ENCODE results near the gene UNC13D.

DNA sequence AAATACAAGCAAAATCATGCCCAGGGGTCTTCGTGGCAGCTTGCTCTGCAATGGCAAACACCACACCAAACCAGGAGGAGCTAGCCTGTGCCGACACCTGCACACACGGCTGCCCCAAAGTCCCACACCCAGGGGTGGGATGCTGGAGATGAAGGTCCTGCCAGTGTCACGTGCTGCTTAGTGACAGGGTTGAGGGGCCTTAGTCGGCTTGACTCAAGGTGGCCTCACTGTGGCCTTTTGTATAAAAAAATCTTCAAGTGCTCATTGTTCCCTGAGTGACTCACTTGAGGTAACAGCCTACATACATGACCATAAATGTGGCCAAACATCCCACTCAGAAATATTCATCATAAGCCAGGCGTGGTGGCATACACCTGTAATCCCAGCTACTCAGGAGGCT, 45.2 kb upstream of the UNC13D start:
- TF ChIP-seq GATA3 (IDR thresholded peaks at IDR 0.05; ENCODE audit: low read depth, low read length): no peak
- no peak for TF ChIP-seq GATA2 (IDR thresholded peaks at IDR 0.05; ENCODE audit: low read depth, low read length)
